ENCODE data around the gene LANCL1.

GRCh38 chr2:210460322-210461227, 16.0 kb downstream of the LANCL1 start:
- TF ChIP-seq CTCF (tag by site-specific recombination; IDR thresholded peaks at IDR 0.05) (no peak), BCL11A (tag by site-specific recombination; IDR thresholded peaks at IDR 0.05; ENCODE audit: low read depth) (no peak), ATF2 (tag by site-specific recombination; IDR thresholded peaks at IDR 0.05; ENCODE audit: low read depth) (no peak), ZNF488 (tag by site-specific recombination; IDR thresholded peaks at IDR 0.05) (no peak), REST (tag by site-specific recombination; IDR thresholded peaks at IDR 0.05) (no peak), PRDM10 (tag by site-specific recombination; IDR thresholded peaks at IDR 0.05) (no peak), ZNF513 (tag by site-specific recombination; IDR thresholded peaks at IDR 0.05) (no peak), ZNF366 (tag by site-specific recombination; conservative IDR thresholded peaks at IDR 0.05) (no peak), ZBTB7A (tag by site-specific recombination; IDR thresholded peaks at IDR 0.05; ENCODE audit: low read depth) (no peak), HOXA7 (CRISPR knock-in tag; IDR thresholded peaks at IDR 0.05; ENCODE audit: borderline replicate concordance) (no peak)
